Heart left ventricle (tissue), 16 donors: ENCODE results near the gene AMBP. TPM values are rescaled to one million over a fixed set of nuclear protein-coding genes. Genes with fewer than 3 reads are reported as not detected.
A peak's percentile ranks its signal among the peaks of the same experiment; 100 is the strongest.

Source experiments
- ATAC-seq, 4 donors: fragments of 200-7000 bp; cut with Tn5 transposase; one replicate each; pipeline ENCODE4 v1.9.1; 2020 to 2022; ENCODE audit warnings: moderate library complexity in 4 of 4, mild to moderate bottlenecking in 3 of 4, moderate number of reproducible peaks in 1 of 4
- DNase-seq, 5 donors: peaks; one replicate each; pipeline ENCODE4 v3.0.0-alpha.2; 2020
- H3K27ac ChIP-seq, 12 donors: fragments of 200-600 bp; sonication (generic) in 4 of 12; one replicate each; pipeline versions ENCODE4 v1.5.0 to v1.8.0; 2016 to 2022; ENCODE audit warnings: mild to moderate bottlenecking in 2 of 12
- H3K27me3 ChIP-seq, 9 donors: fragments of 200-600 bp; sonication (generic) in 2 of 9; one replicate each; pipeline versions ENCODE4 v1.5.1 to v1.8.0; 2016 to 2022; ENCODE audit warnings: mild to moderate bottlenecking in 3 of 9
- H3K36me3 ChIP-seq, 9 donors: fragments of 200-600 bp; sonication (generic) in 2 of 9; one replicate each; pipeline versions ENCODE4 v1.5.0 to v1.8.0; 2018 to 2022; ENCODE audit warnings: mild to moderate bottlenecking in 2 of 9
- H3K4me1 ChIP-seq, 12 donors: fragments of 200-600 bp; sonication (generic) in 4 of 12; one replicate each; pipeline versions ENCODE4 v1.5.0 to v1.8.0; 2016 to 2022; ENCODE audit warnings: mild to moderate bottlenecking in 3 of 12
- H3K4me3 ChIP-seq, 12 donors: fragments of 200-600 bp; sonication (generic) in 4 of 12; one replicate each; pipeline versions ENCODE4 v1.5.0 to v1.8.0; 2017 to 2022; ENCODE audit warnings: mild to moderate bottlenecking in 9 of 12, moderate library complexity in 4 of 12
- H3K9me3 ChIP-seq, 12 donors: fragments of 200-600 bp; sonication (generic) in 4 of 12; one replicate each; pipeline versions ENCODE4 v1.5.0 to v1.8.0; 2016 to 2022; ENCODE audit warnings: mild to moderate bottlenecking in 1 of 12
- CTCF ChIP-seq, 12 donors: fragments of 200-600 bp; sonication (generic) in 4 of 12; IDR thresholded peaks; one replicate each; pipeline versions ENCODE4 v1.5.0 to v1.8.0; 2018 to 2022; ENCODE audit warnings: antibody characterized with exemption in 12 of 12, mild to moderate bottlenecking in 5 of 12
- POLR2A ChIP-seq, 2 donors: fragments of 450-650 bp; IDR thresholded peaks; one replicate each; pipeline ENCODE4 v1.6.1; 2017; ENCODE audit warnings: antibody characterized with exemption in 2 of 2, mild to moderate bottlenecking in 2 of 2, moderate library complexity in 2 of 2
- WGBS, 4 donors: extraction: QIAGEN DNeasy Blood & Tissue Kit in 2 of 4; methylation state at CpG; one replicate each; pipeline versions ENCODE4 v1.1.5 to v1.1.7; 2013 to 2018; 5-methylcytosine and 5-hydroxymethylcytosine counted together
- intact Hi-C, 10 donors: fragments of 100-400 bp; cut with DNase I; formaldehyde crosslinking; loops; one replicate each; pipeline versions ENCODE4 v1.11.1 to v1.14.2; 2022
- polyA plus RNA-seq, 2 donors: library from polyadenylated mRNA; stranded (reverse); fragments of 200-250 nt; gene quantifications; one replicate each; pipeline ENCODE4 v1.2.3, GENCODE V29; 2013
- total RNA-seq, 9 donors: library from RNA; depleted of rRNA in 2 of 9; stranded (reverse); fragments of >200 nt in 2 of 9; fragmentation: NEBNext Ultra II Directional in 3 of 9; extraction: Animal tissue kit (Norgen Biotek cat#: 25700) in 3 of 9; gene quantifications; one replicate each; pipeline versions ENCODE4 v1.1.0 to v1.2.4, GENCODE V29; 2016 to 2023
- donor health status: ischemic (EF 13 %, LVEDD 7.1; RV severe dilation, severe dysfunction).
- donor health status: healthy with polysubstance abuse.
- donor health status: DM: no; HTN: yes; CAD: no.
- donor health status: DM: no; HTN: no; CAD: no.
- donor health status: ischemic (EF 25% LVEDD 6.9; RV normal size, moderate dysfunction).
- donor health status: ischemic (EF 25% LVEDD 5.7; RV mildly dilated, moderate dysfunction).
- donor health status: healthy.
- donor health status: DM: yes; HTN: yes; CAD: no.
- donor health status: ischemic (EF 35%, LVEDD 5.7; RV mildly dilated, moderate dysfunction).
- donor health status: nonischemic (EF 11% LVEDD 7.7; RV severe dilation, severe dysfunction).
- donor health status: DM: yes; HTN: yes; CAD: no.
- donor health status: PGD.
- donor health status: ischemic (EF 29% LVEDD 5.4; RV normal size, mild dysfunction).
- donor health status: nonischemic (EF 23%, LVEDD 6.1; RV moderate dilation, normal function).

Gene AMBP
- total and polyA plus RNA-seq, 11 donors = 0.08 to 0.32 (median 0.20) TPM; not detected in 8

DNA sequence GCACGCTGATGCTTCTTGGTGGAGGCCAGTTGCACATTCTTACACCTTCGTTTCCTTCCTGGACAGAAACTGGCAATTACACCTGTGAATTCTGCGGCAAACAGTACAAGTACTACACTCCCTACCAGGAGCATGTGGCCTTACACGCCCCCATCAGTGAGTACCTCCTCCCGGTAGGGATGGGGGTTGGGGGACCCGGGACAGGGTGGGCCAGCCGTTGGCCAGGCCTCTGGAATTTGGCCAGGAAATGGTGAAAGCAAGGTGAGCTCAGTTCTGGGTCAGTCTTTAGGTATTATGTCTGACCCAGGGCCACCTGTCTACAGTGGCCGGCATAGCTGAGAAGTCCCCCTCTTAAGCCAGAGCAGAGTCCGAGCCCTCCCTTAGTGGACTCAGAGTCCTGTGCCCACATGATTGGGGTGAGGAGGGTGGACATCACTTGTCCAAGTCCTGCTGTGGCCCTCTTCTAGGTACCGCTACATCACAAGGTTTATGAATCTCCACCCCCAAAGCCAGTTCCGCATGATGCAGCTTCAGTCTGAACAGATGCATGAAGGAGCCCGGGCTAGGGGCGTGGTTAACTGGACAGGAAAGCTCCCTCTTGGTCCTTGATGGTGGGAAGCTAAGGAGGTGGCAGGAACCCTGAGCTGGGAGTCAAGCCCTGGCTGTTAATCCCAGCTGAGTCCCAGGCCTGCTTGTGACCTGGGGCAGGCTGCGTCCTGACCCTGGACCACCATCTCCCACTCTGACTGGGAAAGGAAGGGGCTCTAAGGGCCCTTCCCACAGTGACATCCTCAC is 61.3 kb downstream of the AMBP start:
- 93 to 97% (median 94%) methylated on average over 8 to 14 of the region's 14 CpGs for whole genome bisulfite sequencing, 4 donors

GRCh38 chr9:114016101-114016500 is 62.0 kb downstream of the AMBP start:
- ATAC-seq (no peak), DNase-seq (peak in 2 of 5 donors; percentile 2 to 12)
- Histone ChIP-seq H3K36me3 (peaks cover 0 to 41% (median 10%) of the 10 kb centered on the region in 9 donors), H3K27me3 (no peaks in the 10 kb centered on the region), H3K4me1 (no peaks in the 10 kb centered on the region), H3K9me3 (peaks cover 0 to 46% (median 0%) of the 10 kb centered on the region in 12 donors), H3K27ac (no peak overlapping the region), H3K4me3 (no peak overlapping the region)
- TF ChIP-seq CTCF (IDR thresholded peaks at IDR 0.05) (no peak), POLR2A (IDR thresholded peaks at IDR 0.05) (no peak)
- intact Hi-C loops = no loop called here
- 91 to 93% (median 93%) methylated on average over 6 of the region's 6 CpGs for WGBS, 4 donors

More for the DNA sequence above, 61.3 kb downstream of the AMBP start:
- peaks cover 0 to 49% (median 3%) of the 10 kb centered on the region in 12 donors for H3K9me3 ChIP-seq
- no peaks in the 10 kb centered on the region for H3K27me3 ChIP-seq
- H3K4me1 ChIP-seq = no peaks in the 10 kb centered on the region
- H3K36me3 ChIP-seq = peaks cover 0 to 34% (median 7%) of the 10 kb centered on the region in 9 donors
- no peak overlapping the region for H3K27ac ChIP-seq
- intact Hi-C loops = no loop called here
- H3K4me3 ChIP-seq = no peak overlapping the region
- TF ChIP-seq POLR2A (IDR thresholded peaks at IDR 0.05) = no peak
- TF ChIP-seq CTCF (IDR thresholded peaks at IDR 0.05) = no peak
- ATAC-seq = no peak
- DNase-seq = peak in 2 of 5 donors; percentile 5 to 12

GRCh38 chr9:114015607-114016006 is 62.5 kb downstream of the AMBP start:
- 95 to 99% (median 97%) methylated on average over 2 of the region's 2 CpGs for WGBS, 4 donors
- no peak for DNase-seq
- no peak overlapping the region for H3K4me3 ChIP-seq
- H3K36me3 ChIP-seq = peaks cover 0 to 46% (median 10%) of the 10 kb centered on the region in 9 donors
- intact Hi-C loops = no loop called here
- no peaks in the 10 kb centered on the region for H3K27me3 ChIP-seq
- no peak overlapping the region for H3K27ac ChIP-seq
- H3K4me1 ChIP-seq = no peaks in the 10 kb centered on the region
- H3K9me3 ChIP-seq = peaks cover 0 to 41% (median 0%) of the 10 kb centered on the region in 12 donors
- no peak for TF ChIP-seq CTCF (IDR thresholded peaks at IDR 0.05)
- TF ChIP-seq POLR2A (IDR thresholded peaks at IDR 0.05) = no peak
- ATAC-seq = no peak

- Histone ChIP-seq H3K27me3 (no peaks in the 10 kb centered on the region), H3K4me1 (no peaks in the 10 kb centered on the region), H3K4me3 (no peak overlapping the region), H3K36me3 (peaks cover 0 to 47% (median 10%) of the 10 kb centered on the region in 9 donors), H3K9me3 (peaks cover 0 to 26% (median 0%) of the 10 kb centered on the region in 12 donors), H3K27ac (no peak overlapping the region)
- ATAC-seq = no peak
- no peak for TF ChIP-seq CTCF (IDR thresholded peaks at IDR 0.05)
- TF ChIP-seq POLR2A (IDR thresholded peaks at IDR 0.05) = no peak
- DNase-seq = no peak
- intact Hi-C loops = no loop called here
Observed at GRCh38 chr9:114014044-114014443, 64.1 kb downstream of the AMBP start.
